HEK293 (cell line): Measurements from ENCODE around the gene ADGRD2.

Experiments
- CTCF ChIA-PET: fragments of 350-600 bp; formaldehyde crosslinking; extraction: SDS; loops from one replicate; lab custom pipeline; 2021; ENCODE audit warnings: antibody characterized with exemption; lab: Yijun Ruan, JAX
- POLR2A ChIA-PET: fragments of 300-600 bp; formaldehyde crosslinking; extraction: SDS; loops from one replicate; lab custom pipeline; 2020; ENCODE audit warnings: antibody characterized with exemption, inconsistent platforms; lab: Yijun Ruan, JAX
- H3K27ac ChIP-seq: fragments of 200-500 bp; sonication (Bioruptor generic); 2 replicates; pipeline ENCODE4 v1.5.1; 2014; ENCODE audit warnings: low read depth, low read length, control low read depth, inconsistent platforms; ENCODE audit errors: extremely low read depth
- H3K36me3 ChIP-seq, 2 experiments: fragments of 200-500 bp in 1 of 2; sonication (Bioruptor generic) in 1 of 2; 1 replicate in 1 of 2; 2 replicates in 1 of 2; pipeline ENCODE4 v1.5.1; 2014 to 2017; ENCODE audit warnings: inconsistent platforms in 2 of 2, low read length in 2 of 2; ENCODE audit not compliant: control insufficient read depth in 2 of 2, insufficient read depth in 1 of 2
- H3K4me1 ChIP-seq: fragments of 200-500 bp; sonication (Bioruptor generic); 2 replicates; pipeline ENCODE4 v1.5.1; 2014; ENCODE audit warnings: mild to moderate bottlenecking, low read length, inconsistent platforms; ENCODE audit not compliant: control insufficient read depth, insufficient read depth
- H3K4me3 ChIP-seq: 2 replicates; pipeline ENCODE4 v1.5.1; 2011; ENCODE audit warnings: low read depth, mild to moderate bottlenecking, control low read depth, low read length, moderate library complexity
- H3K9me3 ChIP-seq: fragments of 200-500 bp; sonication (Bioruptor generic); 2 replicates; pipeline ENCODE4 v1.5.1; 2014; ENCODE audit warnings: low read depth, low read length, inconsistent platforms; ENCODE audit not compliant: control insufficient read depth, insufficient read depth
- GFI1B ChIP-seq: fragments of 450-650 bp; formaldehyde crosslinking; IDR thresholded peaks from 2 replicates; pipeline ENCODE4 v1.5.1; 2016; ENCODE audit warnings: missing biosample characterization, missing genetic modification characterization
- MEIS1 ChIP-seq: sonication (generic); formaldehyde crosslinking; IDR thresholded peaks from 2 replicates; pipeline ENCODE4 v1.8.1; 2022; ENCODE audit warnings: missing genetic modification reagents, mild to moderate bottlenecking, borderline replicate concordance
- ZFP3 ChIP-seq: fragments of 450-650 bp; formaldehyde crosslinking; IDR thresholded peaks from 2 replicates; pipeline ENCODE4 v1.5.1; 2016; ENCODE audit warnings: low read depth, missing biosample characterization, missing genetic modification characterization
- ZFP41 ChIP-seq: fragments of 450-650 bp; formaldehyde crosslinking; IDR thresholded peaks from 2 replicates; pipeline ENCODE4 v1.5.1; 2016; ENCODE audit warnings: missing biosample characterization, missing genetic modification characterization, borderline replicate concordance
- ZNF138 ChIP-seq: fragments of 450-650 bp; formaldehyde crosslinking; IDR thresholded peaks from 2 replicates; pipeline ENCODE4 v1.5.1; 2016; ENCODE audit warnings: missing biosample characterization, missing genetic modification characterization, borderline replicate concordance
- ZNF157 ChIP-seq: fragments of 450-650 bp; formaldehyde crosslinking; IDR thresholded peaks from 2 replicates; pipeline ENCODE4 v1.5.1; 2016; ENCODE audit warnings: missing biosample characterization, missing genetic modification characterization
- ZNF16 ChIP-seq: fragments of 450-650 bp; formaldehyde crosslinking; IDR thresholded peaks from 2 replicates; pipeline ENCODE4 v1.5.1; 2016; ENCODE audit warnings: low read depth, missing biosample characterization, missing genetic modification characterization
- ZNF416 ChIP-seq: fragments of 450-650 bp; formaldehyde crosslinking; IDR thresholded peaks from 2 replicates; pipeline ENCODE4 v1.5.1; 2016; ENCODE audit warnings: missing biosample characterization, missing genetic modification characterization
- ZNF473 ChIP-seq: fragments of 450-650 bp; formaldehyde crosslinking; IDR thresholded peaks from 2 replicates; pipeline ENCODE4 v1.5.1; 2017; ENCODE audit warnings: missing biosample characterization, missing genetic modification characterization
- ZNF549 ChIP-seq: fragments of 450-650 bp; IDR thresholded peaks from 2 replicates; pipeline ENCODE4 v1.5.1; 2018; ENCODE audit warnings: missing biosample characterization, missing genetic modification characterization, mild to moderate bottlenecking, inconsistent platforms, moderate library complexity
- ZNF560 ChIP-seq: fragments of 450-650 bp; formaldehyde crosslinking; IDR thresholded peaks from 2 replicates; pipeline ENCODE4 v1.5.1; 2017; ENCODE audit warnings: missing biosample characterization, missing genetic modification characterization, borderline replicate concordance
- ZNF580 ChIP-seq: fragments of 450-650 bp; formaldehyde crosslinking; IDR thresholded peaks from 2 replicates; pipeline ENCODE4 v1.5.1; 2016; ENCODE audit warnings: missing biosample characterization, missing genetic modification characterization
- ZNF600 ChIP-seq: fragments of 450-650 bp; formaldehyde crosslinking; IDR thresholded peaks from 2 replicates; pipeline ENCODE4 v1.5.1; 2016; ENCODE audit warnings: missing biosample characterization, missing genetic modification characterization
- ZNF692 ChIP-seq: fragments of 450-650 bp; formaldehyde crosslinking; IDR thresholded peaks from 2 replicates; pipeline ENCODE4 v1.5.1; 2016; ENCODE audit warnings: missing biosample characterization, missing genetic modification characterization
- ZSCAN23 ChIP-seq: fragments of 450-650 bp; formaldehyde crosslinking; IDR thresholded peaks from 2 replicates; pipeline ENCODE4 v1.5.1; 2016; ENCODE audit warnings: missing biosample characterization, missing genetic modification characterization
- TF ChIP-seq, protein P1 (sequence below): fragments of 450-650 bp; formaldehyde crosslinking; IDR thresholded peaks from 2 replicates; pipeline ENCODE4; 2016; ENCODE audit warnings: missing biosample characterization, missing genetic modification characterization

ADGRD2 gene

DNA sequence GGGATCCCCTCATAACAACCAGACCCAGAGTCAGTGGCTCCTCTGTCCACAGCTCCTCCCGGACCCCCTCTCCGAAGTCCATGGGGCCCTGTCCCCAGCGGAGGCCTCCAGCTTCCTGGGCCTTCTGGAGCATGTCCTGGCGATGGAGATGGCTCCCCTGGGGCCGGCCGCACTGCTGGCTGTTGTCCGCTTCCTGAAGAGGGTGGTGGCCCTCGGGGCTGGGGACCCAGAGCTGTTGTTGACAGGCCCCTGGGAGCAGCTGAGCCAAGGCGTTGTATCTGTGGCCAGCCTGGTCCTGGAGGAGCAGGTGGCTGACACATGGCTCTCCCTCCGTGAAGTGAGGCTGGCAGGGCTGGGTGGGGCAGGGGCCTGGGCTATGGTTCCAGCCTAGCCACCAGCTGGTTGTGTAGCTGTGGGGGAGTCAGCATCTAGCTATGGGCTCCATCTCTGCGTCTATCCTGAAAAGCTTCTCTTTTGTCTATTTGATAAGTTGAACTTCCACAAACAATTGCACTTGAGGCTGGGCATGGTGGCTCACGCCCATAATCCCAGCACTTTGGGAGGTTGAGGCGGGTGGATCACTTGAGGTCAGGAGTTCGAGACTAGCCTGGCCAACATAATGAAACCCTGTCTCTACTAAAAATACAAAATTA lies 4.7 kb downstream of the ADGRD2 start:
- ChIA-PET CTCF (no interaction called here), POLR2A (interaction anchor here (1.4 kb wide), 1 partner anchor 11 kb away, joined by 5 read pairs; no protein-coding TSS in a partner anchor)
- Histone ChIP-seq H3K36me3 (no peaks in the 10 kb centered on the region), H3K4me1 (no peaks in the 10 kb centered on the region; the same call in 1 of the 2 replicates), H3K9me3 (no peaks in the 10 kb centered on the region), H3K4me3 (no peak overlapping the region), H3K27ac (no peak overlapping the region)
- no peak for TF ChIP-seq ZNF692 (tag by site-specific recombination)
- TF ChIP-seq ZNF138 (tag by site-specific recombination): no peak
- no peak for TF ChIP-seq ZNF560 (tag by site-specific recombination)
- no peak for TF ChIP-seq ZNF416 (tag by site-specific recombination)
- TF ChIP-seq ZNF600: no peak

GRCh38 chr9:124455820-124456219 lies 5.6 kb downstream of the ADGRD2 start:
- Histone ChIP-seq H3K36me3 (no peaks in the 10 kb centered on the region), H3K27ac (no peak overlapping the region), H3K4me1 (no peaks in the 10 kb centered on the region), H3K9me3 (no peaks in the 10 kb centered on the region), H3K4me3 (no peak overlapping the region)
- ChIA-PET POLR2A (no interaction called here), CTCF (interaction anchor here (0.6 kb wide), 1 partner anchor 77 kb away, joined by 4 read pairs; no protein-coding TSS in a partner anchor)
- TF ChIP-seq ZSCAN23 (tag by site-specific recombination) (no peak), ZFP41 (tag by site-specific recombination) (no peak), ZNF549 (tag by site-specific recombination) (no peak), GFI1B (no peak), ZNF473 (tag by site-specific recombination) (no peak), ZNF580 (tag by site-specific recombination) (peak; percentile 10; the same call in 1 of the 2 replicates), ZNF16 (no peak)

DNA sequence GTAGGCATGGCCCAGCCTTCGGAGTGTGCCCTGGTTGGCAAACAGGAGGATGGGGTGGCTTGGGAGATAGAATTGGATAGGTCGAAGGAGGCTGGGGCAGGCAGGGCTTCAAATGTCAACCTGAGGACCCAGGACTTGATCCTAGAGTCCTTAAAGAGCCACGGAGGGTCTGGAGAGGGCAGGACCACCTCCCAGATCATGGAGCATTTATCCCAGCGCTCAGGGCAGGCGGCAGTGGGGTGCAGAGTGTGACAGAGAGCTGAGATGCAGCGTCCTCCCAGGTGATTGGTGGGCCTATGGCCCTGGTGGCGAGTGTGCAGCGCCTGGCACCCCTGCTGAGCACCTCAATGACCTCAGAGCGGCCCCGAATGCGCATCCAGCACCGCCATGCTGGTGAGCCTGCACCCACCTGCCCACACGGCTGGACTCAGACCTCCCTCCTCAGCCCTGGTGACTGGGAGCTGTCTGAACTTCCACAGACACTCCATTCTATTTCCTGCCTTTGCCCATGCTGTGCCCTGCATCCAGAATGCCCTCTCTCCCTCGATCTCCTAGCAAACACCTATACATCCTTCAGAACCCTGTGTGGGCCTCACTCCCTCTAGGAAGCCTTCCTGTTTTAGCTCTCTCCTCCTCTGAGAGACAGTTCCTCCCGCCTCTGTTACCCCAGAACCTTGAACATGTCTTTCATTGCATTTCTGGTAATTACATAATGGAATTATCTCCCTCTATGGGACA lies 6.3 kb downstream of the ADGRD2 start:
- Histone ChIP-seq H3K36me3 (no peaks in the 10 kb centered on the region), H3K27ac (no peak overlapping the region), H3K4me1 (no peaks in the 10 kb centered on the region), H3K9me3 (no peaks in the 10 kb centered on the region), H3K4me3 (no peak overlapping the region)
- CTCF ChIA-PET: interaction anchor here (0.6 to 1.2 kb wide), 3 partner anchors 9 to 330 kb away, joined by 3 to 4 read pairs (median 3); no protein-coding TSS in a partner anchor
- TF ChIP-seq MEIS1 (CRISPR knock-in tag) (no peak), ZNF157 (tag by site-specific recombination) (no peak), ZFP3 (tag by site-specific recombination) (peak; percentile 58; the same call in 1 of the 2 replicates)
- TF ChIP-seq, protein P1, sequence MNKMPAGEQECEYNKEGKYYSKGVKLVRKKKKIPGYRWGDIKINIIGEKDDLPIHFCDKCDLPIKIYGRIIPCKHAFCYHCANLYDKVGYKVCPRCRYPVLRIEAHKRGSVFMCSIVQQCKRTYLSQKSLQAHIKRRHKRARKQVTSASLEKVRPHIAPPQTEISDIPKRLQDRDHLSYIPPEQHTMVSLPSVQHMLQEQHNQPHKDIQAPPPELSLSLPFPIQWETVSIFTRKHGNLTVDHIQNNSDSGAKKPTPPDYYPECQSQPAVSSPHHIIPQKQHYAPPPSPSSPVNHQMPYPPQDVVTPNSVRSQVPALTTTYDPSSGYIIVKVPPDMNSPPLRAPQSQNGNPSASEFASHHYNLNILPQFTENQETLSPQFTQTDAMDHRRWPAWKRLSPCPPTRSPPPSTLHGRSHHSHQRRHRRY: no peak
- POLR2A ChIA-PET: no interaction called here
